HG02885 (cell line): ENCODE results near the gene XPR1.

ENCODE experiments used
- ATAC-seq: cut with Tn5 transposase; IDR thresholded peaks from one replicate; pipeline ENCODE4 v1.9.1; 2021; ENCODE audit warnings: mild to moderate bottlenecking; ENCODE audit not compliant: unreplicated experiment, poor library complexity

The XPR1 gene

GRCh38 chr1:180939073-180939710, 307.4 kb downstream of the XPR1 start:
- no peak for ATAC-seq

DNA sequence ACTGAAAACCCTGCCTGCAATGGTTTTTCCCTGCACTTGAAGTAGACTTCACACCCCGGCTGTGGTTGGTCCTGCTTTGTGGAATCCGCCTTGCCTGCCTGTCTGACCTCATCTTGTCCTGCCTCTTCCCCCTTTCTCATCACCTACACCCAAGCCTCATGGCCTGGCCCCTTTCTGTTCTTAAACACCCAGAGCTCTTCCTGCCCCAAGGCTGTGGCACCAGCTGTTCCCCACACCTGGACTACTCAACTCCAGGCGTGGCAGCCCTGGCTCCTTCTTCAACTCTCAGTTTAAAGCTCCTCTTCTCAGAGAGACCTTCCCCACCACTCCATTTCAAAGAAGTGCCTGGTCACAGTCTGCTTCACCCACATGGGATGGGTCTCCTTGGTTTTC, 307.9 kb downstream of the XPR1 start:
- no peak for ATAC-seq
